GM19023 (cell line): Measurements from ENCODE around the gene PCDHB14.
"Not testable (repeated sequence)": the region's sequence is repeated elsewhere in the genome, so short reads cannot be mapped to it uniquely, and the experiment has no call there.

Experiments used
- ATAC-seq: cut with Tn5 transposase; IDR thresholded peaks from one replicate; pipeline ENCODE4 v1.9.1; 2021; ENCODE audit warnings: mild to moderate bottlenecking, moderate library complexity; ENCODE audit not compliant: unreplicated experiment

The PCDHB14 gene

DNA sequence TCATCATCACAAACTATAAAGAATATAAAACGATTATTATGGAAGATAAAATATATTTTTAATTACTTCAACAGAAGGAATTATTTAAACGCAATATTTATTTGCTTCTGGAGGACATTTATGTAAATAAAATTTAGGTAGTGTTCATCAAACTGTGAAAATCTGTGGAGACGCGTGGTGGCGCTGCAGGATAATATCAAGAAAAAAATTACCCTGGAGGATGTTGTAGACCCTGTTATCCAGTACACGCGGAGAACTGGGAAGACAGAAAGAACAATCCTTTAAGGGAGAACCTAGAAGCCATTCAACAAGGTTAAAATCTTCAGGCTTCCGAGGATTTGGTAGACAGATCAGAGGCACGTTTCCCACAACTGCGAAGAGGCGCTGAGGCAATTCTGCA lies 14.7 kb upstream of the PCDHB14 start, which contains the start of gene PCDHB12:
PCDHB12 (plus strand) TSS at position 242 of the 400 bp plus-strand sequence. CDS start 189 bp downstream, outside the sequence.
- ATAC-seq = no peak

DNA sequence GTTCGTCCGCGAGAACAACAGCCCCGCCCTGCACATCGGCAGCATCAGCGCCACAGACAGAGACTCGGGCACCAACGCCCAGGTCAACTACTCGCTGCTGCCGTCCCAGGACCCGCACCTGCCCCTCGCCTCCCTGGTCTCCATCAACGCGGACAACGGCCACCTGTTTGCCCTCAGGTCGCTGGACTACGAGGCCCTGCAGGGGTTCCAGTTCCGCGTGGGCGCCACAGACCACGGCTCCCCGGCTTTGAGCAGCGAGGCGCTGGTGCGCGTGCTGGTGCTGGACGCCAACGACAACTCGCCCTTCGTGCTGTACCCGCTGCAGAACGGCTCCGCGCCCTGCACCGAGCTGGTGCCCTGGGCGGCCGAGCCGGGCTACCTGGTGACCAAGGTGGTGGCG lies 12.9 kb upstream of the PCDHB14 start:
- not testable (repeated sequence) for ATAC-seq

DNA sequence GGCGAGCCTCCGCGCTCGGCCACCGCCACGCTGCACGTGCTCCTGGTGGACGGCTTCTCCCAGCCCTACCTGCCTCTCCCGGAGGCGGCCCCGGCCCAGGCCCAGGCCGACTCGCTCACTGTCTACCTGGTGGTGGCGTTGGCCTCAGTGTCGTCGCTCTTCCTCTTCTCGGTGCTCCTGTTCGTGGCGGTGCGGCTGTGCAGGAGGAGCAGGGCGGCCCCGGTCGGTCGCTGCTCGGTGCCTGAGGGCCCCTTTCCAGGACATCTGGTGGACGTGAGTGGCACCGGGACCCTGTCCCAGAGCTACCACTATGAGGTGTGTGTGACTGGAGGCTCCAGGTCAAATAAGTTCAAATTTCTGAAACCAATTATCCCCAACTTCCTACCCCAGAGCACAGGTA lies 12.3 kb upstream of the PCDHB14 start:
- ATAC-seq = not testable (repeated sequence)

DNA sequence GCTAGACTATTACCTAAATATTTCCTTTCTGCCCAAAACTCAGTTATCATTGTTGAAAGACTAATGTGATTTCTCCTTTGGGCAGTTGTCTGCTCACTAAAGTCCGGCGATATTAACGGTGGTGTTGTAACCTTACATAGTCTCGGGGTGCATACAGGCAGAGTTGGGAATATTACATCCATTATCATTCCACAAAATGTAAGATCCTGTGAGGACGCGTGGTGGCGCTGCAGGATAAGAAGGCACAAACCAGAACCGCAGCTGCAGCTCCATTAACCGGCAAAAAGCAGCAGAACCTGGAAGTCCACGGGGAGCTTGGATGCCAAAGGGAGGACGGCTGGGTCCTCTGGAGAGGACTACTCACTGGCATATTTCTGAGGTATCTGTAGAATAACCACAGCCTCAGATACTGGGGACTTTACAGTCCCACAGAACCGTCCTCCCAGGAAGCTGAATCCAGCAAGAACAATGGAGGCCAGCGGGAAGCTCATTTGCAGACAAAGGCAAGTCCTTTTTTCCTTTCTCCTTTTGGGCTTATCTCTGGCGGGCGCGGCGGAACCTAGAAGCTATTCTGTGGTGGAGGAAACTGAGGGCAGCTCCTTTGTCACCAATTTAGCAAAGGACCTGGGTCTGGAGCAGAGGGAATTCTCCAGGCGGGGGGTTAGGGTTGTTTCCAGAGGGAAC lies 9.3 kb upstream of the PCDHB14 start, which contains the start of gene PCDHB13:
PCDHB13 (plus strand) TSS at position 264 of the 684 bp plus-strand sequence; CDS start at position 469, 205 bp downstream.
- not testable (repeated sequence) for ATAC-seq

DNA sequence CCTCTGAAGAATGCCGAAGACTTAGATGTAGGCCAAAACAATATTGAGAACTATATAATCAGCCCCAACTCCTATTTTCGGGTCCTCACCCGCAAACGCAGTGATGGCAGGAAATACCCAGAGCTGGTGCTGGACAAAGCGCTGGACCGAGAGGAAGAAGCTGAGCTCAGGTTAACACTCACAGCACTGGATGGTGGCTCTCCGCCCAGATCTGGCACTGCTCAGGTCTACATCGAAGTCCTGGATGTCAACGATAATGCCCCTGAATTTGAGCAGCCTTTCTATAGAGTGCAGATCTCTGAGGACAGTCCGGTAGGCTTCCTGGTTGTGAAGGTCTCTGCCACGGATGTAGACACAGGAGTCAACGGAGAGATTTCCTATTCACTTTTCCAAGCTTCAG lies 8.6 kb upstream of the PCDHB14 start:
- ATAC-seq = not testable (repeated sequence)

DNA sequence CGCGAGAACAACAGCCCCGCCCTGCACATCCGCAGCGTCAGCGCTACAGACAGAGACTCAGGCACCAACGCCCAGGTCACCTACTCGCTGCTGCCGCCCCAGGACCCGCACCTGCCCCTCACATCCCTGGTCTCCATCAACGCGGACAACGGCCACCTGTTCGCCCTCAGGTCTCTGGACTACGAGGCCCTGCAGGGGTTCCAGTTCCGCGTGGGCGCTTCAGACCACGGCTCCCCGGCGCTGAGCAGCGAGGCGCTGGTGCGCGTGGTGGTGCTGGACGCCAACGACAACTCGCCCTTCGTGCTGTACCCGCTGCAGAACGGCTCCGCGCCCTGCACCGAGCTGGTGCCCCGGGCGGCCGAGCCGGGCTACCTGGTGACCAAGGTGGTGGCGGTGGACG lies 7.6 kb upstream of the PCDHB14 start:
- not testable (repeated sequence) for ATAC-seq

DNA sequence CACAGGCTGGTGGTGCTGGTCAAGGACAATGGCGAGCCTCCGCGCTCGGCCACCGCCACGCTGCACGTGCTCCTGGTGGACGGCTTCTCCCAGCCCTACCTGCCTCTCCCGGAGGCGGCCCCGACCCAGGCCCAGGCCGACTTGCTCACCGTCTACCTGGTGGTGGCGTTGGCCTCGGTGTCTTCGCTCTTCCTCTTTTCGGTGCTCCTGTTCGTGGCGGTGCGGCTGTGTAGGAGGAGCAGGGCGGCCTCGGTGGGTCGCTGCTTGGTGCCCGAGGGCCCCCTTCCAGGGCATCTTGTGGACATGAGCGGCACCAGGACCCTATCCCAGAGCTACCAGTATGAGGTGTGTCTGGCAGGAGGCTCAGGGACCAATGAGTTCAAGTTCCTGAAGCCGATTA lies 7.1 kb upstream of the PCDHB14 start:
- ATAC-seq = not testable (repeated sequence)

DNA sequence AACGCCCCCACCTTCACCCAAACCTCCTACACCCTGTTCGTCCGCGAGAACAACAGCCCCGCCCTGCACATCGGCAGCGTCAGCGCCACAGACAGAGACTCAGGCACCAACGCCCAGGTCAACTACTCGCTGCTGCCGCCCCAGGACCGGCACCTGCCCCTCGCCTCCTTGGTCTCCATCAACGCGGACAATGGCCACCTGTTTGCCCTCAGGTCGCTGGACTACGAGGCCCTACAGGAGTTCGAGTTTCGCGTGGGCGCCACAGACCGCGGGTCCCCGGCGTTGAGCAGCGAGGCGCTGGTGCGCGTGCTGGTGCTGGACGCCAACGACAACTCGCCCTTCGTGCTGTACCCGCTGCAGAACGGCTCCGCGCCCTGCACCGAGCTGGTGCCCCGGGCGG lies 1.7 kb downstream of the PCDHB14 start:
- ATAC-seq = not testable (repeated sequence)

DNA sequence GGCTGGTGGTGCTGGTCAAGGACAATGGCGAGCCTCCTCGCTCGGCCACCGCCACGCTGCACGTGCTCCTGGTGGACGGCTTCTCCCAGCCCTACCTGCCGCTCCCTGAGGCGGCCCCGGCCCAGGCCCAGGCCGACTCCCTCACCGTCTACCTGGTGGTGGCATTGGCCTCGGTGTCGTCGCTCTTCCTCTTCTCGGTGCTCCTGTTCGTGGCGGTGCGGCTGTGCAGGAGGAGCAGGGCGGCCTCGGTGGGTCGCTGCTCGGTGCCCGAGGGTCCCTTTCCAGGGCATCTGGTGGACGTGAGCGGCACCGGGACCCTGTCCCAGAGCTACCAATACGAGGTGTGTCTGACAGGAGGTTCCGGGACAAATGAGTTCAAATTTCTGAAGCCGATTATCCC lies 2.3 kb downstream of the PCDHB14 start:
- not testable (repeated sequence) for ATAC-seq

DNA sequence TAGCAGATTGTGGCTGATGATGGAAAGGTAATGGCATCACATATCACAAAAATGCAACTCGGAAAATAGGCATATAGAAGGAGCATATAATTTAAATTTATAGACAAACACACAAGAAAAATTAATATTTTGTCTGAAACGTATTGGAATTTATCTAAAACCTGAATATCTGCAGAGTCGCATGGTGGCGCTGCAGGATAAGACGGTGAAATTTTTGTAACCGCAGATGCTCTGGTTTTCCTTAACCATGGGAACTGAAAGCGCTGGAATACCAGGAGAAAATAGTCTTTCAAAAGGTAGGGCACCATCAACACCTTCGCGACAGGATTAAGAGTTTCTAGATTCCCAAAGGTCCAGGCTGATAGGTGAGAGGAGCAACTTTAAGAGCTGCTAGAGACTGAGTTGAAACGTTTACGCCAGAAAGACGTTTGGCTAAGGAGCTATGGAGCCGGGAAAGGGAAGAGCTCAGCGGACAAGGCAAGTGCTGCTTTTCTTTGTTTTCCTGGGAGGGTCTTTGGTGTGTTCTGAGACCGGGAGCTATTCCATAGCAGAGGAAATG lies 11.0 kb downstream of the PCDHB14 start:
- ATAC-seq = no peak

DNA sequence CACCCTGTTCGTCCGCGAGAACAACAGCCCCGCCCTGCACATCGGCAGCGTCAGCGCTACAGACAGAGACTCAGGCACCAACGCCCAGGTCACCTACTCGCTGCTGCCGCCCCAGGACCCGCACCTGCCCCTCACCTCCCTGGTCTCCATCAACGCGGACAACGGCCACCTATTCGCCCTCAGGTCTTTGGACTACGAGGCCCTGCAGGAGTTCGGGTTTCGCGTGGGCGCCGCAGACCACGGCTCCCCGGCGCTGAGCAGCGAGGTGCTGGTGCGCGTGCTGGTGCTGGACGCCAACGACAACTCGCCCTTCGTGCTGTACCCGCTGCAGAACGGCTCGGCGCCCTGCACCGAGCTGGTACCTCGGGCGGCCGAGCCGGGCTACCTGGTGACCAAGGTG lies 12.8 kb downstream of the PCDHB14 start:
- ATAC-seq = not testable (repeated sequence)

DNA sequence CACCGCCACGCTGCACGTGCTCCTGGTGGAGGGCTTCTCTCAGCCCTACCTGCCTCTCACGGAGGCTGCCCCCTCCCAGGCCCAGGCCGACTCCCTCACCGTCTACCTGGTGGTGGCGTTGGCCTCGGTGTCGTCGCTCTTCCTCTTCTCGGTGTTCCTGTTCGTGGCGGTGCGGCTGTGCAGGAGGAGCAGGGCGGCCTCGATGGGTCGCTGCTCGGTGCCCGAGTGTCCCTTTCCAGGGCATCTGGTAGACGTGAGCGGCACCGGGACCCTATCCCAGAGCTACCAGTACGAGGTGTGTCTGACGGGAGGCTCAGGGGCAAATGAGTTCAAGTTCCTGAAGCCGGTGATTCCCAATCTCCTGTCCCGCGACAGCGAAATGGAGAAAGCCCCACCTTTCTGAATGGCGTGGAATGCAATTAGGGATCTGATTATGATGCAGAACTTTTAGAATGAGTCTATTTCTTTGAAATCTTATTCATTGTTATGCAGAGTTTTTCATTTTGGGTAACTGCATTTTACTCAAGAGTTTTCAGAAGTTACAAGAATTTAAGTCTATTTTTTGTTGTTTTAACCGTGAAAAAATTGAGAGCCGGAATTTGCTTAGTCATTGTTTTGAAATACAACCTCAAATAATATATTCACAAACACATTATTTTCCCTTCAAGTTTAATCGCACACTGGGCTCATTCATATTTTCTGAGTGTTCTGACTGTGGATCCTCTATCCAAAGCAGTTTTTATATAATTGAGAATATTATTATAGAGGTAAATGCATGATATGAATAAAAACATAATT lies 13.6 kb downstream of the PCDHB14 start:
- ATAC-seq = no peak

DNA sequence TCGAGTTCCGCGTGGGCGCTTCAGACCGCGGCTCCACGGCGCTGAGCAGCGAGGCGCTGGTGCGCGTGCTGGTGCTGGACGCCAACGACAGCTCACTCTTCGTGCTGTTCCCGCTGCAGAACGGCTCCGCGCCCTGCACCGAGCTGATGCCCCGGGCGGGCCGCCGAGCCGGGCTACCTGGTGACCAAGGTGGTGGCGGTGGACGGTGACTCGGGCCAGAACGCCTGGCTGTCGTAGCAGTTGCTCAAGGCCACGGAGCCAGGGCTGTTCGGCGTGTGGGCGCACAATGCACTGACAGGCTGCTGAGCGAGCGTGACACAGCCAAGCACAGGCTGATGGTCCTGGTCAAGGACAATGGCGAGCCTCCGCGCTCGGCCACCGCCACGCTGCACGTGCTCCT lies 18.4 kb downstream of the PCDHB14 start:
- no peak for ATAC-seq

DNA sequence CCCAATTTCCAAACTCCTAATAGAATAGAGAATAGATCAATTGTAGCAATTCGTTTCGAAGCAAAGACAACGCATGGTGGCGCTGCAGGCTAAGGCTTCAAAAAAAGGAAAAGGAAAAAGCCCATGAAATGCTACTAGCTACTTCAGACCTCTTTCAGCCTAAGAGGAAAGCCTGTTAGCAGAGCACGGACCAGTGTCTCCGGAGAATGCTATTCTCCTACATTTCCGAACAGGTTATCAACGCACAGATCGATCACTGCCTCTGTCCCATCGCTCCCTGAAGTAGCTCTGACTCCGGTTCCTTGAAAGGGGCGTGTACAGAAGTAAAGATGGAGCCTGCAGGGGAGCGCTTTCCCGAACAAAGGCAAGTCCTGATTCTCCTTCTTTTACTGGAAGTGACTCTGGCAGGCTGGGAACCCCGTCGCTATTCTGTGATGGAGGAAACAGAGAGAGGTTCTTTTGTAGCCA lies 22.1 kb downstream of the PCDHB14 start, which contains the start of gene PCDHB15:
PCDHB15 (plus strand) TSS at position 146 of the 468 bp plus-strand sequence; CDS start at position 330, 184 bp downstream.
- ATAC-seq = no peak

DNA sequence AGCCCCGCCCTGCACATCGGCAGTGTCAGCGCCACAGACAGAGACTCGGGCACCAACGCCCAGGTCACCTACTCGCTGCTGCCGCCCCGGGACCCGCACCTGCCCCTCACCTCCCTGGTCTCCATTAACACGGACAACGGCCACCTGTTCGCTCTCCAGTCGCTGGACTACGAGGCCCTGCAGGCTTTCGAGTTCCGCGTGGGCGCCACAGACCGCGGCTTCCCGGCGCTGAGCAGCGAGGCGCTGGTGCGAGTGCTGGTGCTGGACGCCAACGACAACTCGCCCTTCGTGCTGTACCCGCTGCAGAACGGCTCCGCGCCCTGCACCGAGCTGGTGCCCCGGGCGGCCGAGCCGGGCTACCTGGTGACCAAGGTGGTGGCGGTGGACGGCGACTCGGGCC lies 23.8 kb downstream of the PCDHB14 start:
- not testable (repeated sequence) for ATAC-seq

DNA sequence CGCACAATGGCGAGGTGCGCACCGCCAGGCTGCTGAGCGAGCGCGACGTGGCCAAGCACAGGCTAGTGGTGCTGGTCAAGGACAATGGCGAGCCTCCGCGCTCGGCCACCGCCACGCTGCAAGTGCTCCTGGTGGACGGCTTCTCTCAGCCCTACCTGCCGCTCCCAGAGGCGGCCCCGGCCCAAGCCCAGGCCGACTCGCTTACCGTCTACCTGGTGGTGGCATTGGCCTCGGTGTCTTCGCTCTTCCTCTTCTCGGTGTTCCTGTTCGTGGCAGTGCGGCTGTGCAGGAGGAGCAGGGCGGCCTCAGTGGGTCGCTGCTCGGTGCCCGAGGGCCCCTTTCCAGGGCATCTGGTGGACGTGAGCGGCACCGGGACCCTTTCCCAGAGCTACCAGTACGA lies 24.3 kb downstream of the PCDHB14 start:
- ATAC-seq = not testable (repeated sequence)

DNA sequence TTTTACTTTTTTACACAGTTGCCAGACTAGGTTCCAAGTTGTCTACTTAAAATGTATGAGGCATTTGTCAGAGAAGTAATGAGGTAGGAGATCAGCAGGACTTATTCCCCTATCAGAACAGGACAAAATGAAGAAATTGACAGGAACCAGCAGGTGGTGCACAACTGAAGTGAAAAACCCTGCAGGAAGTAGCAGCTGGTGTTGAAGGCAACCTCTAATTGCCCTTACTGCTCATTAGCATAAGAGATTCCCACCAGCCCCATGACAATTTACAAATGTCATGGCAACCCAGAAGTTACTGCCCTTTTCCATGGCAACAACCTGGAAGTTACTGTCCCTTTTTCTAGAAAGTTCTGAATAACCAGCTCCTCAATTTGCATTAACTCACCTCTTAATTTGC lies 27.4 kb downstream of the PCDHB14 start:
- no peak for ATAC-seq

DNA sequence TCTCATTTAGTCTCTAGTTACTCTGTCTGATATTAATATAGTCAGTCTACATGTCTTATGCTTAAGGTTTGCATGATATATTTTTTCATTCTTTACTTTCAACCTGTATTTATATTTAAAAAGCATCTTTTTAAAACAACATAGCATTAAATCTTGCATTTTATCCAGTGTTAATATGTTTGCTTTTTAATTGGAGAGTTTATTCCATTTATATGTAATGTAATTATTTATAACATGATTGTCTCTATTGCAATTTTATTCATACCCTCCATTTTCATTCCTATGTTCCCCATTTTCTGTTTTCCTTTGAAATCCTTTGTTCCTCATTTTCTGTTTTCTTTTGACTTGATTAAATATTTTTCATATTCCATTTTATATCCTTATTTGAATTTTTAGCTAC lies 35.3 kb downstream of the PCDHB14 start:
- ATAC-seq = no peak

DNA sequence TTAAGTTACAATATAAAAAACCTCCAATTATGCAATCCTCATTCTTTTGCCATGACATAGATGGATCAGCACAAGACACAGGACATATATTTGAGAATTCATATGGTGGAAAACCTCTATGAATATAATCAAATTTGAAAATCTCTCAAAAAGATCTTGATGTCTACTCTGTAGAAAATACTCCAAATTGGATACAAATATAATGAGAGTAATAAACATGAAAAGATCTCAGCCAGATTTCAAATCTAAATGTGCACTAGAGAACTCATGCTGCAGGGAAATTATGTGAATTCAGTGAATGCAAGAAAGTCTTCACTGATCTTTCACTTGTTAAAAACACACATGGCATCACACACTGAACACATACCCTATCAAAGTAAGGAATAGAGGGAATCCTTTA lies 35.8 kb downstream of the PCDHB14 start:
- ATAC-seq = no peak

DNA sequence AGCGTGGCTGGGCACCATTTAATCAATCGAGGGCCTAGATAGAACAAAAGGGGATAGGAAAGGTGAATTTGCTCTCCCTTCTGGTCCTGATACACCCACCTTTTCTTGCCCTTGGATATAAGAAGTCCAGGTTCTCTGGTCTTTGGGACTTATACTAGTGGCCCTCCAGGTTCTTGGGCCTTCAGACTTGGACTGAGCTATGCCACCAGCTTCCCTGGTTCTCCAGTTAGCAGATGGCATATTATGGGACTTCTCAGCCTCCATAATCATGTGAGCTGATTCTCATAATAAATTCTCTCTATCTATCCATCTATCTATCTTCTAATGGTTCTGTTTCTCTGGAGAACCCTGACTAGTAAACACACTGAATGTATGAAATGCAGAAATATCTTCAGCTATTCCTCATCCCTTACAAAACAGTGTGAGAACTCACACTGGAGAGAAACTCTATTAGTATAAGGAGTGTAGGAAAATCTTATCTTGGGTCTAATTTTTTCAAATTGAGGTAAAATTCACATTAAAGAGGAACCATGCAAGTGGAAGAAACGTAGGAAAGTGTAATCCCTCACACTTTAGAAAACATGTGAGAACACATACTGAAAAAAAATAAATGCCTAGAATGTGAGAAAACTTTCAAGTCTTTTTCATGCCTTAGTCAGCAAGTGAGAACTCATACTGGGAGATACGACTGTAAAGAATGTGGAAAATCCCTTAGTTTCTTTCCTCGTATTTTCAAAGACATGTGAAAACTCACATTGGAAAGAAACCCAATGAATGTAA lies 37.5 kb downstream of the PCDHB14 start:
- no peak for ATAC-seq

DNA sequence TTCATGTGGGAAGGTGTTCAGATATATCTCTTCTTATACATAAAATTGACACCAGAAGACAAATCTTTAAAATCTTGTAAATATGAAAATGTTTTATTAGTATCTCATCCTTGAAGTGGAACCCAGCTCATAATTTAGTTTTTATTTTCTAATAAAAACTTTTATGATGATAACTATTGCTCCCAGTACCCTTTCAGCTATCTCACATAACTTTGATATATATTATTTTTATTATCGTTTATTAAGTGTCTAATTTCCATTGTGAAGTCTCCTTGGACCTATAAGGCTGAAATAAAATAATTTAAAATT lies 38.0 kb downstream of the PCDHB14 start:
- no peak for ATAC-seq
